ENCODE results near the gene ZNF652.
"Not testable (repeated sequence)": the region's sequence is repeated elsewhere in the genome, so short reads cannot be mapped to it uniquely, and the experiment has no call there.

The ZNF652 gene

DNA sequence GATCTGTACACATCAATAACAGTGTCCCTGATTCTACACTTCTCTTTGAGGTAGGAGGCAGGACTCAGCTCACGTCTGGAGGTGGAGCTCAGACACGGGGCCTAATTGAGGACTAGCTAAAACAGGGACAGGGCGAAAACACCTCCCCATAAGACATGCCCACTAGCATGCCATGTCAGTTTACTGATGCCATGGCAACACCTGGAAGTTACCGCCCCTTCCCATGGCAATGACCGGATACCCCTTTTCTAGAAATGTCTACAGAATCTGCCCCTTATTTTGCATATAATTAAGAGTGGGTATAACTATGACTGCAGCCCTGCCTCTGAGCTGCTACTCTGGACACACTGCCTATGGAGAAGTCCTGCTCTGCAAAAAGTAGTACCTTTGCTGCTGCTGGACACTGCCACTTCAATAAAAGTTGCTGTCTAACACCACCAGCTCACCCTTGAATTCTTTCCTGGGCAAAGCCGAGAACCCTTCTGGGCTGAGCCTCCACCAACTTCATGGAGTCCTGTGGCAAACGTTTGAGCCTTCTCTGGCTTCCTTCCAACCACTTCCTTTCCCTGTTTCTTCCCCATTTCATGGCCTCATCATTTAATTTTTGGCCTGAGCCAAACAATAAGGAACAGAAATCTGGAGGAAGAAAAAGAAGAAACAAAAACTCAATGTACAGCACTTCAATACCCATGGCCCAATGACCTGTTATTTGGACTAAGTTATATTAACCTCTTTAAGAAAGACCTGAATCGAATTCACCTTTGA is 31.6 kb upstream of the ZNF652 start:
- Histone ChIP-seq H3K4me1 (ENCODE audit: control extremely low read depth in 1 of 4, control insufficient read depth in 4 of 4, insufficient read depth in 4 of 4, low read length in 3 of 4) (peaks cover 30 to 57% (median 44%) of the 10 kb centered on the region in 4 experiments), H3K27ac (ENCODE audit: insufficient read depth in 1 of 2, low read depth in 1 of 2, low read length in 2 of 2, poor library complexity in 1 of 2, severe bottlenecking in 2 of 2) (peak overlapping the region in 1 of 2 experiments; percentile 20), H3K9me3 (ENCODE audit: control extremely low read depth in 1 of 5, control insufficient read depth in 4 of 5, insufficient read depth in 2 of 5, low read depth in 1 of 5, low read length in 4 of 5) (no peaks in the 10 kb centered on the region), H3K4me3 (ENCODE audit: control insufficient read depth in 1 of 7, extremely low read depth in 1 of 7, insufficient read depth in 4 of 7, low read depth in 2 of 7, low read length in 6 of 7) (no peak overlapping the region), H3K27me3 (replicated peaks in 2 of 5; ENCODE audit: control insufficient read depth in 4 of 5, insufficient read depth in 5 of 5, low read length in 4 of 5) (no peaks in the 10 kb centered on the region), H3K36me3 (ENCODE audit: control insufficient read depth in 4 of 4, insufficient read depth in 4 of 4, low read length in 3 of 4) (no peaks in the 10 kb centered on the region)
- WGBS (ENCODE audit: insufficient coverage) = 49% methylated on average over 5 of the region's 8 CpGs
- CTCF ChIA-PET = interaction anchor here (0.6 to 17.2 kb wide), 12 partner anchors 9 to 1232 kb away, joined by 3 to 249 read pairs (median 4); no protein-coding TSS in a partner anchor
- peak; percentile 34 to 60 (median 42) for DNase-seq
- POLR2A ChIA-PET = interaction anchor here (0.6 kb wide), 2 partner anchors 13 to 68 kb away, joined by 4 to 6 read pairs; no protein-coding TSS in a partner anchor

DNA sequence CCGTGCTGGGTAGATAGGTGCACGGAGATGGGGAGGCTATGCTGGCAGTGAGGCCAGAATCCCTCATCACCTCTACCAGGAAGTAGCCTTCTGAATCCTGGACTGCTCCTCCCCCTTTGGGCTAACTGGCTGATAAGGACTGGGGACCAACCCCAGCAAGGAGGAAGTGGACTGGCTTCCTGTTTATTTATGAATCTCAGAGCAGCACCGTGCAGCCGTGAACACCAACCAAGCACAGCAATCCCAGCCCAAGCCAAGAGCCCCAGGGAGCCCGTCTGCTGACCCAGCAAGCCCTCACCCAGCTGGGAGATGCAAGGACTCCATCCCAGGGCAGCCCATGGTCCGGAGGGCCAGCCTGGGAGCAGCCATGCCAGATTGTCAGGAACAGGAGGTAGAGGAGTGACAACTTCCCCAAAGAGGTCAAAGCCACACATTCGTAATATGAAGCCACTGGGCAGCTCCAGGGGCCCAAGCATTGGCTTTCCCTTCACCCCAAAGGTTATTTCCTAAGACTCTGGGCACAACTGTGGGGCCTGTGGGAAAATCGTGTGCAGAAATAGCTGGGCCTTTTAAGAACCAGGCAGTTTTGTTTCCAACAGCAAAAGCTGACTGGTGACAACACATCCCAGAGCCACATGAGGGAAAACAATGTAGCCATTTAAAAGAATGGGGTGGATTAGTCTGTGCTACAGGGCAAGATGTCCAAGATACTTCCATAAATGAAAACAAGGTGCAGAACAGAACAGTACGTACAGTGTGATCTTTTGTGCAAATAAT is 28.7 kb upstream of the ZNF652 start:
- H3K4me1 ChIP-seq (ENCODE audit: control extremely low read depth in 1 of 4, control insufficient read depth in 4 of 4, insufficient read depth in 4 of 4, low read length in 3 of 4) = peaks cover 36 to 66% (median 55%) of the 10 kb centered on the region in 4 experiments
- DNase-seq = peak in 2 of 3 donors; percentile 54 to 63
- POLR2A ChIA-PET = interaction anchor here (1.1 kb wide), 1 partner anchor 29 kb away, joined by 3 read pairs; no protein-coding TSS in a partner anchor

DNA sequence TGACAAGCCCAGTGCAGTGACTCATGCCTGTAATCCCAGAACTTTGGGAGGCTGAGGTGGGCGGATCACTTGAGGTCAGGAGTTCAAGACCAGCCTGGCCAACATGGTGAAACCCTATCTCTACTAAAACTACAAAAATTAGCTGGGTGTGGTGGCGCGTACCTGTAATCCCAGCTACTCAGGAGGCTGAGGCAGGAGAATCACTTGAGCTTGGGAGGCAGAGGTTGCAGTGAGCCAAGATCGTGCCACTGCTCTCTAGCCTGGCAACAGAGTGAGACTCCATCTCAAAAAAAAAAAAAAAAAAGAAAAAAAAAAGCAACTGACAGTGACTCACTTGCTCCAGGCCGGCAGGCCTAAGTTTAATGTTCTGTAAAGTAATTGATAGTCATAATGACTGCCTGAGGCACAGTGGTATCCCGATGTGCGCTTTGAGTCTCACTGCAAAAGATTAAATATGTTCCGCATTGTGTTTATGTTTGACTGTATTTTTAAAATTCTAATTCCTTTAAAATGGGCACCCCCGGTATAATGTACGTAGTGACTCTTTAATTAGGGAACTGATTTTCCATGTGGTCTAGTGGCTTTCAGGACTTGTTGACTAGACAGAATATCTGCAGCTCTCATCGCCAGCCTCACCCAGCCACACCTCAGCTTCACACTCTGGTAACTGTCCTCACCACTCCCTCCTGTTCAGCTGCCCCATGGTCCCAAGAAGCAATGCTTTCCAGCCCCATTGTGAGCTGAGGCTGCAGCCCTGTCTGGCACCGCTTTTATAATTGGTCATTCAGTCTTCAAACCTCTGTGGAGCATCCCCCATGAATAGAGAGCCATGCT is 27.7 kb upstream of the ZNF652 start:
- not testable (repeated sequence) for H3K36me3 ChIP-seq (ENCODE audit: control insufficient read depth in 4 of 4, insufficient read depth in 4 of 4, low read length in 3 of 4); H3K27me3 ChIP-seq (replicated peaks in 2 of 5; ENCODE audit: control insufficient read depth in 4 of 5, insufficient read depth in 5 of 5, low read length in 4 of 5); H3K4me3 ChIP-seq (ENCODE audit: control insufficient read depth in 1 of 7, extremely low read depth in 1 of 7, insufficient read depth in 4 of 7, low read depth in 2 of 7, low read length in 6 of 7); H3K27ac ChIP-seq (ENCODE audit: insufficient read depth in 1 of 2, low read depth in 1 of 2, low read length in 2 of 2, poor library complexity in 1 of 2, severe bottlenecking in 2 of 2); H3K9me3 ChIP-seq (ENCODE audit: control extremely low read depth in 1 of 5, control insufficient read depth in 4 of 5, insufficient read depth in 2 of 5, low read depth in 1 of 5, low read length in 4 of 5)
- CTCF ChIA-PET = interaction anchor here (0.6 to 17.2 kb wide), 7 partner anchors 10 to 1279 kb away, joined by 3 to 249 read pairs (median 5); no protein-coding TSS in a partner anchor
- peaks cover 36 to 64% (median 55%) of the 10 kb centered on the region in 4 experiments for H3K4me1 ChIP-seq (ENCODE audit: control extremely low read depth in 1 of 4, control insufficient read depth in 4 of 4, insufficient read depth in 4 of 4, low read length in 3 of 4)
- peak in 1 of 3 donors; percentile 27 for DNase-seq
- POLR2A ChIA-PET = interaction anchor here (1.3 kb wide), 1 partner anchor 21 kb away, joined by 5 read pairs; no protein-coding TSS in a partner anchor
- 87% methylated on average over 3 of the region's 12 CpGs for WGBS (ENCODE audit: insufficient coverage)

More for the DNA sequence above, 28.7 kb upstream of the ZNF652 start:
- Histone ChIP-seq H3K9me3 (ENCODE audit: control extremely low read depth in 1 of 5, control insufficient read depth in 4 of 5, insufficient read depth in 2 of 5, low read depth in 1 of 5, low read length in 4 of 5) (no peaks in the 10 kb centered on the region), H3K4me3 (ENCODE audit: control insufficient read depth in 1 of 7, extremely low read depth in 1 of 7, insufficient read depth in 4 of 7, low read depth in 2 of 7, low read length in 6 of 7) (peak overlapping the region in 3 of 7 experiments; percentile 1 to 50 (median 39)), H3K27ac (ENCODE audit: insufficient read depth in 1 of 2, low read depth in 1 of 2, low read length in 2 of 2, poor library complexity in 1 of 2, severe bottlenecking in 2 of 2) (peak overlapping the region in 1 of 2 experiments; percentile 39), H3K36me3 (ENCODE audit: control insufficient read depth in 4 of 4, insufficient read depth in 4 of 4, low read length in 3 of 4) (no peaks in the 10 kb centered on the region), H3K27me3 (replicated peaks in 2 of 5; ENCODE audit: control insufficient read depth in 4 of 5, insufficient read depth in 5 of 5, low read length in 4 of 5) (no peaks in the 10 kb centered on the region)
- CTCF ChIA-PET = interaction anchor here (0.6 to 17.2 kb wide), 8 partner anchors 9 to 1278 kb away, joined by 3 to 249 read pairs (median 4); no protein-coding TSS in a partner anchor
- 38% methylated on average over 6 of the region's 9 CpGs for WGBS (ENCODE audit: insufficient coverage)

DNA sequence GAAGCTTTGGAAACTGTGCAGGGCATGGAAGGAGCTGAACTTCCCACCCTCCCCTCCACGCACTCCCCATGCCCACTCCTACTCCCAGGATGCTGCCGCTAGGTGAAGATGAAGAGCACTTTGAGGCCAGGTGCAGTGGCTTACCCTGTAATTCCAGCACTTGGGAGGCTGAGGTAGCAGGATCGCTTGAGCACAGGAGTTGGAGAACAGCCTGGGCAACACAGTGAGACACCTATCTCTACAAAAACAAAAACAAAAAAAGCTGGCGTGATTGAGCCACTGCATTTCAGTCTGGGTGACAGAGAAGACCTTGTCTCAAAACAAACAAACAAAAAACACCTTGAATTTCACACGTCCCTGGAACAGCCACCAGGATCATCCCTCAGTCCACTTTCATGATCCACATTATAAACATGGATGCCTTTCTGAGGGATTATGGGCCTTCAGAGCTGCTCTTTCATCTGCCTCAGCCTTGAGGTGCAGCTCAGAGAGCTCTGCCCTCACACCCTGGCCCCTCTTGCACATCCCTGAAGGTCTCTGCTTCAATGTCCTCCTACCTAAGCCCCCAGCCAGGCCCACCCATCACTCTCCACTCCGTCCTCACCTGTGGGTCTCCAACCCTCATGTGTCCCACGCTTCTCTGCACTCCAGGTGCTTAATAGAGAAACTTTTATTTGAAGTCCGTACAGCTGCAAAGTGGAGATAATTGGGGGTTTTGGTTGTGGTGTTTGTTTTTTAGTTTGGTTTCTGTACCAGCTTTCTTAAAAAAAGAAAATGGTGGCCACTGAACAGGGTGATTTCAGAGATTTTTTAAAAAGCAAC is 26.9 kb upstream of the ZNF652 start:
- ChIA-PET CTCF (interaction anchor here (0.5 to 17.2 kb wide), 9 partner anchors 8 to 306 kb away, joined by 3 to 249 read pairs (median 5); no protein-coding TSS in a partner anchor), POLR2A (interaction anchor here (1.3 kb wide), 1 partner anchor 21 kb away, joined by 5 read pairs; no protein-coding TSS in a partner anchor)
- DNase-seq = peak in 1 of 3 donors; percentile 23
- Histone ChIP-seq H3K36me3 (ENCODE audit: control insufficient read depth in 4 of 4, insufficient read depth in 4 of 4, low read length in 3 of 4) (no peaks in the 10 kb centered on the region), H3K27me3 (replicated peaks in 2 of 5; ENCODE audit: control insufficient read depth in 4 of 5, insufficient read depth in 5 of 5, low read length in 4 of 5) (no peaks in the 10 kb centered on the region), H3K27ac (ENCODE audit: insufficient read depth in 1 of 2, low read depth in 1 of 2, low read length in 2 of 2, poor library complexity in 1 of 2, severe bottlenecking in 2 of 2) (no peak overlapping the region), H3K4me1 (ENCODE audit: control extremely low read depth in 1 of 4, control insufficient read depth in 4 of 4, insufficient read depth in 4 of 4, low read length in 3 of 4) (peaks cover 31 to 56% (median 47%) of the 10 kb centered on the region in 4 experiments), H3K9me3 (ENCODE audit: control extremely low read depth in 1 of 5, control insufficient read depth in 4 of 5, insufficient read depth in 2 of 5, low read depth in 1 of 5, low read length in 4 of 5) (no peaks in the 10 kb centered on the region), H3K4me3 (ENCODE audit: control insufficient read depth in 1 of 7, extremely low read depth in 1 of 7, insufficient read depth in 4 of 7, low read depth in 2 of 7, low read length in 6 of 7) (peak overlapping the region in 3 of 7 experiments; percentile 29 to 42 (median 37))
- 97% methylated on average over 4 of the region's 8 CpGs for WGBS (ENCODE audit: insufficient coverage)

DNA sequence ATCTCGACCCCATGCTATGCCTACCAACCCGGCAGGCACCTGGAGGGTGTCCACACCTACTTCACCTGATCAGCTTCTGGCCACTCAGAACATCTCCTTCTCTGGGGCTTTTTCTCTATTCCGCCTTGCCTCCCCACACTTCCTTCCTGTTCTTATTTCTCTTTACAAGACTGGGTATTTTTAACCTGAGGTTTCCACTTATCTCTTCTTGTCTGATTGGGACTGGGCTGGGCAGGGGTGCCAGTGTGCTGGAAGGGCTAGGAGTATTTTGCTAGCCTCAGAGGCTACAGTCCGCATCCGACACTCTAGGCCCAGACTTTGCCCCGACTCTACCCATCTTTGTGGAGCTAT is 26.2 kb upstream of the ZNF652 start:
- H3K4me1 ChIP-seq (ENCODE audit: control extremely low read depth in 1 of 4, control insufficient read depth in 4 of 4, insufficient read depth in 4 of 4, low read length in 3 of 4) = peaks cover 25 to 50% (median 40%) of the 10 kb centered on the region in 4 experiments
- H3K36me3 ChIP-seq (ENCODE audit: control insufficient read depth in 4 of 4, insufficient read depth in 4 of 4, low read length in 3 of 4) = no peaks in the 10 kb centered on the region
- DNase-seq = peak in 2 of 3 donors; percentile 36 to 54
- no peak overlapping the region for H3K27ac ChIP-seq (ENCODE audit: insufficient read depth in 1 of 2, low read depth in 1 of 2, low read length in 2 of 2, poor library complexity in 1 of 2, severe bottlenecking in 2 of 2)
- POLR2A ChIA-PET = interaction anchor here (1.3 kb wide), 1 partner anchor 20 kb away, joined by 5 read pairs; no protein-coding TSS in a partner anchor
- 31% methylated on average over 5 of the region's 6 CpGs for WGBS (ENCODE audit: insufficient coverage)
- CTCF ChIA-PET = interaction anchor here (0.5 to 17.2 kb wide), 7 partner anchors 9 to 68 kb away, joined by 3 to 249 read pairs (median 5); no protein-coding TSS in a partner anchor
- H3K9me3 ChIP-seq (ENCODE audit: control extremely low read depth in 1 of 5, control insufficient read depth in 4 of 5, insufficient read depth in 2 of 5, low read depth in 1 of 5, low read length in 4 of 5) = no peaks in the 10 kb centered on the region
- H3K27me3 ChIP-seq (replicated peaks in 2 of 5; ENCODE audit: control insufficient read depth in 4 of 5, insufficient read depth in 5 of 5, low read length in 4 of 5) = no peaks in the 10 kb centered on the region
- peak overlapping the region in 3 of 7 experiments; percentile 29 to 42 (median 37) for H3K4me3 ChIP-seq (ENCODE audit: control insufficient read depth in 1 of 7, extremely low read depth in 1 of 7, insufficient read depth in 4 of 7, low read depth in 2 of 7, low read length in 6 of 7)
